ENCODE measurements around the gene DNAJC18.

- TF ChIP-seq CTCF (IDR thresholded peaks at IDR 0.05) = peak in 3 of 6 experiments; percentile 38 to 61 (median 45)
- peak in 1 of 2 donors; percentile 3 for TF ChIP-seq POLR2A (IDR thresholded peaks at IDR 0.05)
Measured at GRCh38 chr5:139394123-139394653, 45.1 kb downstream of the DNAJC18 start.
